NCI-H187 (cell line): ENCODE results near the gene PYGL.
A peak's percentile ranks its signal among the peaks of the same experiment; 100 is the strongest.

Experiments used
- DNase-seq, 2 experiments: peaks; one replicate each; lab custom pipeline; 2025; lab: John Stamatoyannopoulos, UW

The PYGL gene

GRCh38 chr14:50871914-50872732, 72.2 kb downstream of the PYGL start, which contains the start of gene ABHD12B:
TSS of gene ABHD12B (plus strand) at chr14:50872053. CDS start at chr14:50872175, 122 bp downstream.
- no peak for DNase-seq

- no peak for DNase-seq
Measured at GRCh38 chr14:50871228-50871627, 73.1 kb downstream of the PYGL start.

- no peak for DNase-seq
Measured at GRCh38 chr14:50865391-50866076, 78.7 kb downstream of the PYGL start.

GRCh38 chr14:50864946-50865345, 79.3 kb downstream of the PYGL start:
- no peak for DNase-seq

GRCh38 chr14:50864237-50864636, 80.0 kb downstream of the PYGL start:
- DNase-seq, result no peak

- DNase-seq, result no peak
Measured at GRCh38 chr14:50862036-50862570, 82.2 kb downstream of the PYGL start.

GRCh38 chr14:50860478-50861086, 83.7 kb downstream of the PYGL start:
- peak; percentile 81 to 88 for DNase-seq

- DNase-seq, result no peak
Measured at GRCh38 chr14:50859296-50859624, 85.0 kb downstream of the PYGL start.

GRCh38 chr14:50856660-50857059, 87.6 kb downstream of the PYGL start:
- DNase-seq, result no peak

- DNase-seq, result no peak
Measured at GRCh38 chr14:50855558-50855957, 88.7 kb downstream of the PYGL start.
